Heart left ventricle (tissue), 13 donors: ENCODE measurements around the gene SLC47A1.

Source experiments
- POLR2A ChIP-seq, 2 donors: fragments of 450-650 bp; IDR thresholded peaks; one replicate each; pipeline ENCODE4 v1.6.1; 2017; ENCODE audit warnings: antibody characterized with exemption in 2 of 2, mild to moderate bottlenecking in 2 of 2, moderate library complexity in 2 of 2
- TF ChIP-seq, protein P1 (sequence below), 12 donors: fragments of 200-600 bp; sonication (generic) in 4 of 12; IDR thresholded peaks; one replicate each; pipeline versions ENCODE4 v1.5.0 to v1.8.0; 2018 to 2022; ENCODE audit warnings: antibody characterized with exemption in 12 of 12, mild to moderate bottlenecking in 5 of 12
- donor health status: ischemic (EF 13 %, LVEDD 7.1; RV severe dilation, severe dysfunction).
- donor health status: DM: no; HTN: yes; CAD: no.
- donor health status: DM: no; HTN: no; CAD: no.
- donor health status: ischemic (EF 25% LVEDD 6.9; RV normal size, moderate dysfunction).
- donor health status: ischemic (EF 25% LVEDD 5.7; RV mildly dilated, moderate dysfunction).
- donor health status: ischemic (EF 35%, LVEDD 5.7; RV mildly dilated, moderate dysfunction).
- donor health status: nonischemic (EF 11% LVEDD 7.7; RV severe dilation, severe dysfunction).
- donor health status: DM: yes; HTN: yes; CAD: no.
- donor health status: PGD.
- donor health status: ischemic (EF 29% LVEDD 5.4; RV normal size, mild dysfunction).
- donor health status: nonischemic (EF 23%, LVEDD 6.1; RV moderate dilation, normal function).

DNA sequence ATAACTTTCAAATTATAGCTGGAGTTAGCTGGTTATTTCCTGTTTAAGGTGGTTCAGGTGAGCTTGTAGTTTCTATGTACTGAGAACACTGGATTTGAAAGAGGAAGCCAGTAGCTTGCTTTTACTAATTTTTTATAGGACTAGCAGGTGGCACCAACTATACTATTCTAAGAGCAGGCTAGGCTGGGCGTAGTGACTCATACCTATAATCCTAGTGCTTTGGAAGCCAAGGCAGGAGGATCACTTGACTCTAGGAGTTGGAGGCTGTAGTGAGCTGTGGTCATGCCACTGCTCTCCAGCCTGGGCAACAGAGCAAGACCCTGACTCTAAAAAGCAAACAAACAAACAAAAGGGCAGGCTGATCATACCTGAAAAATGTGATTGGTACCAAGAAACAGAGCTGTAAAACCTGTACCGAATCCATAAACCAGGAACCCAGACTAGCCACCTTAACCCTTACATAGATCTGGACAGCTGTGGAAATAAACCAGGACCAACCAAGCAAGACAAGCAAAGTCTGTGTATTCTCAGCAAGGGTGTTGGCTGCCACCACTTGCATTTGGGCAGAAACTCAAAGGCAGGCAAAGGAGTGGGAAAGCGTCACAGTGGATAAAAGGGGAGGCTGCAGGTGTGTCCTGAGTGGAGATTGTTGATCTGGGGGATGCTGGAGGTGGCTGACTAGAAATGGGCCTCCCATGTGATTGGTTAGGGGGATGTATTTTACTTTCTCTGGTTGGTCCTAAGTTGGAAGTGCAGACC lies 36.3 kb downstream of the SLC47A1 start:
- no peak for TF ChIP-seq POLR2A (IDR thresholded peaks at IDR 0.05)
- TF ChIP-seq, protein P1, sequence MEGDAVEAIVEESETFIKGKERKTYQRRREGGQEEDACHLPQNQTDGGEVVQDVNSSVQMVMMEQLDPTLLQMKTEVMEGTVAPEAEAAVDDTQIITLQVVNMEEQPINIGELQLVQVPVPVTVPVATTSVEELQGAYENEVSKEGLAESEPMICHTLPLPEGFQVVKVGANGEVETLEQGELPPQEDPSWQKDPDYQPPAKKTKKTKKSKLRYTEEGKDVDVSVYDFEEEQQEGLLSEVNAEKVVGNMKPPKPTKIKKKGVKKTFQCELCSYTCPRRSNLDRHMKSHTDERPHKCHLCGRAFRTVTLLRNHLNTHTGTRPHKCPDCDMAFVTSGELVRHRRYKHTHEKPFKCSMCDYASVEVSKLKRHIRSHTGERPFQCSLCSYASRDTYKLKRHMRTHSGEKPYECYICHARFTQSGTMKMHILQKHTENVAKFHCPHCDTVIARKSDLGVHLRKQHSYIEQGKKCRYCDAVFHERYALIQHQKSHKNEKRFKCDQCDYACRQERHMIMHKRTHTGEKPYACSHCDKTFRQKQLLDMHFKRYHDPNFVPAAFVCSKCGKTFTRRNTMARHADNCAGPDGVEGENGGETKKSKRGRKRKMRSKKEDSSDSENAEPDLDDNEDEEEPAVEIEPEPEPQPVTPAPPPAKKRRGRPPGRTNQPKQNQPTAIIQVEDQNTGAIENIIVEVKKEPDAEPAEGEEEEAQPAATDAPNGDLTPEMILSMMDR (IDR thresholded peaks at IDR 0.05), result no peak
